HFFc6 (cell line): ENCODE data around the gene ARL4D. TPM values are rescaled to one million over a fixed set of nuclear protein-coding genes. Genes with fewer than 3 reads are reported as not detected.
A peak's percentile ranks its signal among the peaks of the same experiment; 100 is the strongest.

Experiments
- DNase-seq: peaks from one replicate; pipeline ENCODE4 v3.0.0-alpha.2; 2018
- H3K27ac Mint-ChIP-seq: 2 replicates; pipeline ENCODE4 v1.8.0; 2020; ENCODE audit warnings: mild to moderate bottlenecking, mixed read lengths
- H3K27me3 Mint-ChIP-seq: 2 replicates; pipeline ENCODE4 v1.8.0; 2021; ENCODE audit warnings: mild to moderate bottlenecking, moderate library complexity, mixed read lengths; ENCODE audit not compliant: insufficient read depth
- H3K36me3 Mint-ChIP-seq: 2 replicates; pipeline ENCODE4 v1.8.0; 2021; ENCODE audit warnings: low read depth, mixed read lengths
- H3K4me1 Mint-ChIP-seq: 2 replicates; pipeline ENCODE4 v1.8.0; 2020; ENCODE audit warnings: low read depth, mixed read lengths
- H3K4me3 Mint-ChIP-seq: 2 replicates; pipeline ENCODE4 v1.8.0; 2020; ENCODE audit warnings: mild to moderate bottlenecking, moderate library complexity, mixed read lengths
- H3K9me3 Mint-ChIP-seq: 2 replicates; pipeline ENCODE4 v1.8.0; 2020; ENCODE audit warnings: mild to moderate bottlenecking, mixed read lengths
- total RNA-seq, 6 experiments: library from RNA; stranded (reverse); fragmentation: NEBNext Ultra II Directional; extraction: Animal tissue kit (Norgen Biotek cat#: 25700); gene quantifications; 2 replicates in 1 of 6; 3 replicates in 5 of 6; pipeline ENCODE4 v1.2.3, GENCODE V29; 2021
- TF ChIP-seq, protein P1 (sequence below): fragments of 200-600 bp; sonication (generic); IDR thresholded peaks from 2 replicates; pipeline ENCODE4 v1.5.0; 2021; ENCODE audit warnings: antibody characterized with exemption, mild to moderate bottlenecking

The ARL4D gene
- total RNA-seq, 6 experiments from 2014 or later = 24.9 to 27.5 (median 26.3) TPM

DNA sequence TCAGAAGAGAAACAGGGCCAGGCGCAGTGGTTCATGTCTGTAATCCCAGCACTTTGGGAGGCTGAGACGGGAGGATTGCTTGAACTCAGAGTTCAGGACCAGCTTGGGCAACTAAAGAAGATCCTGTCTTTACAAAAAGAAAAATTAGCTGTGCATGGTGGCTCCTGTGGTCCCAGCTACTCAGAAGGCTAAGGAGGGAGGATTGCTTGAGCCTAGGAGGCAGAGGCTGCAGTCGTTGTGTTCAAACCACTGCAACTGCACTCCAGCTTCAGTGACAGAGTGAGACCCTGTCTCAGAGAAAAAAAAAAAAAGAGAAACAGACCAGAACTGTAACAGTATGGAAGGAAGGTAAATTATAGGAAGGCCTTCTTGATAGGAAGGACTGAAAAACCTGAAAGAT, 10.3 kb downstream of the ARL4D start:
- Mint-ChIP-seq H3K4me3 (no peak overlapping the region), H3K4me1 (peaks cover 55% of the 10 kb centered on the region), H3K27ac (peak overlapping the region; percentile 66; the same call in 1 of the 2 replicates), H3K27me3 (peaks cover 3% of the 10 kb centered on the region), H3K9me3 (no peaks in the 10 kb centered on the region), H3K36me3 (no peaks in the 10 kb centered on the region)
- DNase-seq = no peak
- TF ChIP-seq, protein P1, sequence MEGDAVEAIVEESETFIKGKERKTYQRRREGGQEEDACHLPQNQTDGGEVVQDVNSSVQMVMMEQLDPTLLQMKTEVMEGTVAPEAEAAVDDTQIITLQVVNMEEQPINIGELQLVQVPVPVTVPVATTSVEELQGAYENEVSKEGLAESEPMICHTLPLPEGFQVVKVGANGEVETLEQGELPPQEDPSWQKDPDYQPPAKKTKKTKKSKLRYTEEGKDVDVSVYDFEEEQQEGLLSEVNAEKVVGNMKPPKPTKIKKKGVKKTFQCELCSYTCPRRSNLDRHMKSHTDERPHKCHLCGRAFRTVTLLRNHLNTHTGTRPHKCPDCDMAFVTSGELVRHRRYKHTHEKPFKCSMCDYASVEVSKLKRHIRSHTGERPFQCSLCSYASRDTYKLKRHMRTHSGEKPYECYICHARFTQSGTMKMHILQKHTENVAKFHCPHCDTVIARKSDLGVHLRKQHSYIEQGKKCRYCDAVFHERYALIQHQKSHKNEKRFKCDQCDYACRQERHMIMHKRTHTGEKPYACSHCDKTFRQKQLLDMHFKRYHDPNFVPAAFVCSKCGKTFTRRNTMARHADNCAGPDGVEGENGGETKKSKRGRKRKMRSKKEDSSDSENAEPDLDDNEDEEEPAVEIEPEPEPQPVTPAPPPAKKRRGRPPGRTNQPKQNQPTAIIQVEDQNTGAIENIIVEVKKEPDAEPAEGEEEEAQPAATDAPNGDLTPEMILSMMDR = no peak

DNA sequence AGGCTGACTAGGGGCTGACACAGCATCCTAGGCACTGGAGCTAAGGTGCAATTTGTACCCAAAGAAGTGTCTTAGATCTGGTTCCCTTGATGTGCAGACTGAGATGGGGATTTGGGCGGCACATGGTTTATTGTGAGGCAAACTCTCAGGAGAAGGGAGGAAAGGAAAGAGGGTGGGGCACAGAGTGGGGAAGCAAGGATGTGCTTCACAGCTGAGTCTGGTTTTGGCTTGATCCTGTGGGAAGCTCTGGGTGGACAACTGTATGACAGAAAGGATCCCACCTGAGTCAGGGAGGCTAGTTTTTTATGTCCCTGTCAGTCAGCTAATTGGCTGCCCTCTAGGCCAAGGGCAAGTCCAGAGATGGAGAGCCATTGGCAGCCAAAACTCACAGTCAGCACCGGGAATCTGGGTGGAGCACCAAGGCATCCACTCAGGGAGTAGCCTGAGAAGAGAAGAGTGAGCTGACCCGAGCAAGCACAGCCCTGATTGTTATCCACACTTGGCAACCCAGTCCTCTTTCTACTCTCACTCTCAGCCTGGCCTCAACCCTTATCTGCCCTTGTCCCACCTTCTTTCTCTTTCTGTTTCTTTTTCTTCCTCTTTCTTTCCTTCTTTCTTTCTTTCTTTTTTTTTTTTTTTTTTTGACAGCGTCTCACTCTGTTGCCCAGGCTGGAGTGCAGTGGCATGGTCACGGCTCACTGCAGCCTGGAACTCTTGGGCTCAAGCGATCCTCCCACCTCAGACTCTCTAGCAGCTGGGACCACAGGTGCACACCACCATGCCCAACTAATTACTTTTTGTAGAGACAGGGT, 12.0 kb downstream of the ARL4D start:
- H3K27ac Mint-ChIP-seq = peak overlapping the region; percentile 61

DNA sequence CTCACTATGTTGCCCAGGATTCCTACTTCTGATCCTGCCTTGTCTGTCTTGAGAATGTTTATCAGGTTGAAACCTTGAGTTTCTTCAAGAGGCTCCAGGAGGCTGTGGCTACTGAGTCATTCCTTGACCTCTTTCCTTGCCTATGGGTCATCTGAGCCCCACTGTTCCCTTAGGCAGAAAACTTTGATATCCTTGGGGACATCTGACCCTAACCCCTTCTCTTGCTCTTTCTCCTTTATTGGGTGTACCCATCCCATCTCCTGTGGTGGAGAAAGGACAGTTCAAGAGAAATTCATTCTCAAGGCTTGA, 12.5 kb downstream of the ARL4D start:
- Mint-ChIP-seq H3K4me3 (0 out of 2 replicates have a peak overlapping the region, but pooled peaks have one; percentile 9), H3K36me3 (no peaks in the 10 kb centered on the region), H3K9me3 (no peaks in the 10 kb centered on the region), H3K27ac (peak overlapping the region; percentile 61), H3K4me1 (peaks cover 49% of the 10 kb centered on the region), H3K27me3 (peaks cover 3% of the 10 kb centered on the region)
- DNase-seq = no peak
- TF ChIP-seq, protein P1 = no peak

More for the DNA sequence above, 12.0 kb downstream of the ARL4D start:
- Mint-ChIP-seq H3K9me3 (no peaks in the 10 kb centered on the region), H3K36me3 (no peaks in the 10 kb centered on the region), H3K27me3 (peaks cover 3% of the 10 kb centered on the region), H3K4me1 (peaks cover 52% of the 10 kb centered on the region), H3K4me3 (peak overlapping the region; percentile 17; the same call in 1 of the 2 replicates)
- DNase-seq = no peak
- TF ChIP-seq, protein P1 = no peak

DNA sequence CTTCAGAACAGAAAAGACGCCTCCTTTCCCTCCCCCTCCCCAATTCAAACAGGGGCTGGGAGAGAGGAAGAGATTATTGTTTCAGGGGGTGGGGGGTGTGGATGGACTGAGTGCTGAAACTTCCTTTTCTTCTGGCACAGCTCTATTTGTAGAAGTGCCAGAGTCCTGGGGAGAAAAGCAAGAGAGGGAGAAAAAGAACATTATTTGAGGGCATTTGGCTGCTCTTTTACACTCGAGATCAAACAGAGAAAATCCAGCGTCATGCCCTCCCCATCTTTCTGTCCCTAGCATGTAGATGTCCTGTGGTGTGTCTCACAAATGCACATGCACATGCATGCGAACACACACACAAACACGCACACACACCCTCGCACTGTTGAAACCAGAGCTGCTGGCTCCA, 13.0 kb downstream of the ARL4D start:
- H3K9me3 Mint-ChIP-seq = no peaks in the 10 kb centered on the region
- no peak overlapping the region for H3K4me3 Mint-ChIP-seq
- no peak overlapping the region for H3K27ac Mint-ChIP-seq
- TF ChIP-seq, protein P1 = no peak
- H3K4me1 Mint-ChIP-seq = peaks cover 51% of the 10 kb centered on the region
- H3K27me3 Mint-ChIP-seq = peaks cover 3% of the 10 kb centered on the region
- no peaks in the 10 kb centered on the region for H3K36me3 Mint-ChIP-seq
- DNase-seq = no peak

DNA sequence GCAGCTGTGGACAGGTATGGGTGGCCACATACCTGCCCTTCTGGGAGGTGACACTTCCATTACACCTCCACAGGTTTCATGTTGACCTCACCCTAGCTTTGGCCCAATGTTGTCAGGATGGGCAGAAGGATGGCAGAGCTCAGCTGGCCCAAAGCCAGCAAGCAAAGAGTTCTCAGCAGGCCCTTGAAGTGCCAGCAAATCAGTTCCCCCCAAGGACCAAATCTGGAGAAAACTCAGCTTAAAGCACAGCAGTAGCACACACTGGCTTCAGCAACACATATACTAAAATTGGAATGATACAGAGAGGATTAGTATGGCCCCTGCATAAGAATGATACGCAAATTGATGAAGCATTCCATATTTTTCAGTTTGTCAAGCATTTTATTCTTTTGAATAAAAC, 13.4 kb downstream of the ARL4D start:
- DNase-seq = no peak

More for the DNA sequence above, 13.4 kb downstream of the ARL4D start:
- Mint-ChIP-seq H3K4me3 (no peak overlapping the region), H3K27ac (no peak overlapping the region), H3K27me3 (peaks cover 3% of the 10 kb centered on the region), H3K4me1 (peaks cover 51% of the 10 kb centered on the region), H3K9me3 (no peaks in the 10 kb centered on the region), H3K36me3 (no peaks in the 10 kb centered on the region)
- TF ChIP-seq, protein P1 = no peak
